Coronary artery (tissue), 2 donors: ENCODE results near the gene CDHR2.

ENCODE experiments used
- DNase-seq: peaks from one replicate; pipeline ENCODE4 v3.0.0-alpha.2; 2017; ENCODE audit warnings: low spot score
- H3K27ac ChIP-seq, 2 donors: fragments of 200-600 bp; sonication (generic); one replicate each; pipeline ENCODE4 v1.5.1; 2016 to 2019
- H3K4me3 ChIP-seq: fragments of 200-600 bp; sonication (generic); 2 replicates; pipeline ENCODE4 v1.5.1; 2016; ENCODE audit warnings: mild to moderate bottlenecking, moderate library complexity
- TF ChIP-seq, protein P1 (sequence below): fragments of 200-600 bp; sonication (generic); IDR thresholded peaks from one replicate; pipeline ENCODE4 v1.5.1; 2019; ENCODE audit warnings: antibody characterized with exemption

The CDHR2 gene

DNA sequence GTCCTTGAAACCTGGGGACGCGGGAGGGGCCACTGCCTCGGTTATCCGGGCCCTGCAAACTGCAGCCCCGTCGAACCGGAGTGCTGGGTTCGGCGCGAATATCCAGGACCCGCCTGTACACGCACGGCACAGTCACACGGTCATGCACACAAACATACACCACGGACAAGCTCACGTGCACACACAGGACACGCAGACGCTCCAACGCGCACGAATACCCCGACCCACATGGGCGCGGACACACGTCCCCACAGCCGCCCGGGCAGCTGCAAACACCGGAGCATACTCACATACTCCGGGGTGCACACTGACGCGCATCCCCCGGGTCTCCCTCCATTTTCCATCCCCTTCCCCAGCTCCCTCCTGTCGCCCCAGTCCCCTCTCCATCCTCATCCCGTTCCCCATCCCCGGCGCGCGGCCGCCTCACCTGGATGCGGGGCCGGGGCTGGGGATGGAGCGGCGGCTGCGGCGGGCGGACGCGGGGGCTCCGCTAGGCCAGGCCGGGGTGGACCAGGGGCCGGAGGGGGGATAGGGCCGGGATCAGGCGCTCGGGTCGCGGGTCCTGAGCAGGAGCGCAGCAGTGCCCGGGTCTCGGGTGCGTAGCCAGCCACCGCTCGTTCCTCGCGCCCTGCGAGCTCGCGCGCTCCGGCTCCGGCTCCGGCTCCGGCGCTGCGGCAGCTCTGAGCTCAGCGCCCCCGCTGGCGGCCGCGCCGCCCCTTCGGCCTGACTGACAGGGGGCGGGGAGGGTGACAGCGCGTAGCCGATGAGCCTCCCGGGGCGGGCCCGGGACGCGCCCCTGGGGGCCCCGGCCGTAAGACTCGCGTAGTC lies 80.9 kb downstream of the CDHR2 start, which contains the start of the genes EIF4E1B and SNCB:
TSS of gene EIF4E1B (plus strand) at position 823 of the 828 bp plus-strand sequence. CDS start 12,113 bp downstream, outside the sequence.
TSS of gene SNCB (minus strand) at position 682 of the 828 bp plus-strand sequence. CDS start 880 bp downstream, outside the sequence.
- TF ChIP-seq, protein P1, sequence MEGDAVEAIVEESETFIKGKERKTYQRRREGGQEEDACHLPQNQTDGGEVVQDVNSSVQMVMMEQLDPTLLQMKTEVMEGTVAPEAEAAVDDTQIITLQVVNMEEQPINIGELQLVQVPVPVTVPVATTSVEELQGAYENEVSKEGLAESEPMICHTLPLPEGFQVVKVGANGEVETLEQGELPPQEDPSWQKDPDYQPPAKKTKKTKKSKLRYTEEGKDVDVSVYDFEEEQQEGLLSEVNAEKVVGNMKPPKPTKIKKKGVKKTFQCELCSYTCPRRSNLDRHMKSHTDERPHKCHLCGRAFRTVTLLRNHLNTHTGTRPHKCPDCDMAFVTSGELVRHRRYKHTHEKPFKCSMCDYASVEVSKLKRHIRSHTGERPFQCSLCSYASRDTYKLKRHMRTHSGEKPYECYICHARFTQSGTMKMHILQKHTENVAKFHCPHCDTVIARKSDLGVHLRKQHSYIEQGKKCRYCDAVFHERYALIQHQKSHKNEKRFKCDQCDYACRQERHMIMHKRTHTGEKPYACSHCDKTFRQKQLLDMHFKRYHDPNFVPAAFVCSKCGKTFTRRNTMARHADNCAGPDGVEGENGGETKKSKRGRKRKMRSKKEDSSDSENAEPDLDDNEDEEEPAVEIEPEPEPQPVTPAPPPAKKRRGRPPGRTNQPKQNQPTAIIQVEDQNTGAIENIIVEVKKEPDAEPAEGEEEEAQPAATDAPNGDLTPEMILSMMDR = no peak
- peak within 1 kb of the TSS; percentile 63 for H3K4me3 ChIP-seq
- H3K27ac ChIP-seq = no peak within 1 kb of the TSS
- DNase-seq = no peak

DNA sequence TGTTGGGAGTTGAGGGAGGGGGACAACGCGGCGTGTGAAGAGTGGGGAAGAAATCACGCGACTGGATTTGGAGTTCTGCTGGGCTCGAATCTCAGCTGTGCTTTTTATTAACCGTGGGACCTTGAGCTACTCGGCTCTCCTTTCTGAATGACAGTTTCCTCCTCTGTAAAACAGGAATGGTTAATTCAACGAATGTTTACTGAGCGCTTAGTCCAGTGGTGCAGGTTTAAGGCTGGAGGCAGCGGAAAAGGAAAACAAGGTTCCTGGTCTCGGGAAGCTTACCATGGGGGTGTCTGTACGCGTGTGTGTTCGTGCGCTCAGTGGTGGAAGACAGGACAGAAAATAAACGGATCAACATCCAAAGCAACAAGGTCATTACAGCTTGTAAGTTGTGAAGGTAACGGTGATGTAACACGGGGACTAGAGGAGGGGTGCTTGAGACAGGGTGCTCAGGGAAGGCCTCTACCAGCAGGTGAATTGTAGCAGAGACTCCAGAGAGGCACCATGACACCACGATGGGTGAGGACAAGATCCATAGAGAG lies 81.6 kb downstream of the CDHR2 start:
- DNase-seq = no peak
- H3K4me3 ChIP-seq = peak overlapping the region; percentile 63
- TF ChIP-seq, protein P1 = no peak
- no peak overlapping the region for H3K27ac ChIP-seq

DNA sequence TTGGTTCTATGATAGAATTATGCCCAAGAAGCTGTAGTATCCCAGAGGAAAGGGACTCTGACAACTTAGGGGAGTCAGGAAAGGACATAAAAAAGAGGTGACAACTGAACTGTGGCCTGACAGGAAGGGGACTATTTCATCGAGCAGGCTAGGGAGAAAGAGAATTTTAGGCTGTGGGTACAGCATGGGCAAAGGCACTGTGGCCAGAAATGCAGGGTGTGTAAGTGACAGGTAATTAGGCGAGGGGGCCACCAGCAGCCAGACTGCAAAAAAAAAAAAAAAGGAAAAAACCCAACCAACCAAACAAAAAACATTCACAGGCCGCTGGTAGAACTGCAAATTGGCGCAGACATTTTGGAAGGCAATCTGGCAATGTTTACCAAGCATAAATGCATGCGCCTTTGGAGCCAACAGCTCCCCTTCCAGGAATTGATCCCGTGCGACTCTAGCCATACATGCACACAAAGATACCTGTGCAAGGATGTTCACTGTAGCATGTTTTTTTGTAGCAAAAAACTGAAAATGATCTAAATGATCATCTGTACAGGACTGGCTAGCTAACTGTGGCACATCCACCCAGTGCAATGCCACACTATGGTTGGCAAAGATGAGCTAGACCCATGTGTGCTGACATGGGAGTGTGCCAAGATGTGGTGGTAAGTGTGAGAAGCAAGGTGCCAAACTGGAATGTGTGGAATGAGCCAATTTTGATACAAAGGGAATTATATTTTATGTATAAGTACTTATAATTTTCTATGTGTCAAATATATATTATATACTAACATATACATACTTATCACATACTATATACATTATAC lies 82.5 kb downstream of the CDHR2 start:
- no peak overlapping the region for H3K27ac ChIP-seq
- no peak for DNase-seq
- no peak overlapping the region for H3K4me3 ChIP-seq
- TF ChIP-seq, protein P1 = no peak

DNA sequence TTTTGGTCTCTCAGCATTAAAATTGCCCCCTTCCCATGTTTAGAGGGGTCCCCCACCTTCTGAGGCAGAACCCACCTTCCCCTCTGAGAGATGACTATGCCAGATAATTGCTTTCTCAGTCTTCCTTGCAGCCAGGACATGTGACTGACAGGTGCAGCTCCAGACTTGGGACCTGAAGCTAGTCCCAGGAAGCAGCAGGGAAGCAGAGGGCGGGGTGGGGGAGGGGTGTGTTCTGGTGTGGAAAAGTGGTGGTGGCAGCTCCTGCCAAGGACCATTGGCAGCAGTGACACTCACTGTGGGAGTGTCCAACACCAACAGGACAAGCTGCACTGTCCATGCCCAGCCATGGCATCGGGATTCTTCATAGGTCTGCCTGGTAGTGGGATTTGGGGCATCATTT lies 83.6 kb downstream of the CDHR2 start:
- H3K4me3 ChIP-seq = no peak overlapping the region
- DNase-seq = no peak

DNA sequence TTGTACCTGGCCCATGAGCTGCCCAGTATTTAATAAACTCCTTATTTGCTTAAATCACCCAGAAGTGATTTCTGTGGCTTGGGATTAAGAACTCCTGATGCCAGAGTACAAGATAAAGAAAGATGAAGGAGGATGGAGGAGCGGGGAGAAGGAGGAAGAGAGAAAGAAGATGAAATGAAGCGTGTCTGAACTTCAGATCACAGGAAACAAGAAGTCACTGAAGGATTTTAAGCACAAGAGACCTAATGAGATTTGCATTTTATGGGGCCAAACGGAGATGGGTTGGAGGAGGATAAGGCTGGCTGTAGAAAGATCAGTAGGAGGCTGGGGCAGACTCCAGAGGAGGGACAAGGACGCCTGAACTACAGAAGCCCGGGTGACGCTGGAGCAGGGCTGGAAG lies 84.5 kb downstream of the CDHR2 start:
- TF ChIP-seq, protein P1 = no peak
- no peak overlapping the region for H3K4me3 ChIP-seq
- H3K27ac ChIP-seq = no peak overlapping the region
- no peak for DNase-seq

More for the DNA sequence above, 83.6 kb downstream of the CDHR2 start:
- no peak overlapping the region for H3K27ac ChIP-seq
- TF ChIP-seq, protein P1 = no peak

DNA sequence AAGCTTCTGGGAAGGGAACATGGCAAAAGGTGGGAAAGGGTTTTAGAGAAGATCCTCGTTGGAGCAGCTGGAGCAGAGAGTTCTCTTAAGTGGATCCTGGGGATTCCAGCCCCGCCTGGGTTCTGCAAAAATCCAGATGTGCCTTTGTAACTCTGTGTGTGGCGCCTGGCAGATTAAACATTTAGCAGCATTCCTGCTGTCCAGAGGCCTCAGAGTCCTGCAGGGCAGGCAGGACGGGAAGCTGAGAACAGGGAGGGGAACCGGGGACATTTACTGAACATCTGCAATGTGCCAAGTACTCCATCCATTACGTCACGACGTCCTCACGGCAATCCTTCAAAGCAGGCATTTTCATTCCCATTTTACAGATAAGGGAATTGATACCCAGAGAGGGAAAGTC lies 87.3 kb downstream of the CDHR2 start:
- DNase-seq = no peak

More for the DNA sequence above, 87.3 kb downstream of the CDHR2 start:
- Histone ChIP-seq H3K27ac (no peak overlapping the region), H3K4me3 (no peak overlapping the region)
- TF ChIP-seq, protein P1 = no peak
